ENCODE data around the gene ATXN3L.
"Not testable (repeated sequence)": the region's sequence is repeated elsewhere in the genome, so short reads cannot be mapped to it uniquely, and the experiment has no call there.

Gene ATXN3L

DNA sequence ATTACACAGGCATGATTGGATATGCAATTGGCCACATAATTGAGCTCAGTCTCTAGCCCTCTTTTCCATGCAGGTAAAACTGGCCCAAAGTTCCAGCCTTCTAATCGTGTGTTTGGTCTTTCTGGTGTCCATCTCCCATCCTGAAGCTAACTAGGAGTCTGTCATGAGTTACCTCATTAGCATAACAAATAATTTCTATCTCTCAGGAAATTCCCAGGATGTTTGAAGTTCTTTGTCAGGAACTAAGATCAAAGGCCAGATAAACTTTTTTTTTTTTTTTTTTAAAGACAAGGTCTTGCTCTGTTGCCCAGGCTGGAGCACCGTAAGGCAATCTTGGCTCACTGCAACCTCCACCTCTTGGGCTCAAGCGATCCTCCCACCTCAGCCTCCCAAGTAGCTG is 15.8 kb downstream of the ATXN3L start:
- no peak for DNase-seq

DNA sequence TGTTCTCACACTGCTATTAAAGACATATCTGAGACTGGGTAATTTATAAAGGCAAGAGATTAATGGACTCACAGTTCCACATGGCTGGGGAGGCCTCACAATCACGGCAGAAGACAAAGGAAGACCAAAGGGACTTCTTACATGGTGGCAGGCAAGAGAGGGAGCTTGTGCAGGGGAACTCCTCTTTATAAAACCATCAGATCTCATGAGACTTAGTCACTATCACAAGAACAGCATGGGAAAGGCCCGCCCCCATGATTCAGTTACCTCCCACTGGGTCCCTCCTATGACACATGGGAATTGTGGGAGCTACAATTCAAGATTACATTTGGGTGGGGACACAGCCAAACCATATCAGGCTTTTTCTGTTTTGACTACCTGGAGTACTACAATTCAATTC is 16.6 kb downstream of the ATXN3L start:
- DNase-seq, result not testable (repeated sequence)

DNA sequence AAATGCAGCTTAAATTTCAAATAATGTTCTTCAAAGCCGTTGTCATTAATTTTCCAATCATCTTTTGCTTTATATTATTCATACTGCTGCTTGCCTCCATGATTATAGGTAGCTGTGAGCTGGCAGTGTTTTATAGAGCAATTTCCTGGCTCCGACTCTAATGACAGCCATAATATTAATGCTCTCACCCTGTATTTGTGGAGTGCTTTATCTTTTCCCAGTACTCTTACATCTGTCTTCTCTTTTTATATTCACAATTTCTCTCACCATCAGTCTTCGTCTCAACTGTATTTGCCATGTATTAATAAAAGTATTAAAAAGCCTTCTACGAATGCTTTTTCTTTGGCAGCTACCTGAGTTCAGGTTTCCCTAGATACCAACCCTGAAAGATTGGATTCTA is 21.0 kb downstream of the ATXN3L start:
- no peak for DNase-seq

DNA sequence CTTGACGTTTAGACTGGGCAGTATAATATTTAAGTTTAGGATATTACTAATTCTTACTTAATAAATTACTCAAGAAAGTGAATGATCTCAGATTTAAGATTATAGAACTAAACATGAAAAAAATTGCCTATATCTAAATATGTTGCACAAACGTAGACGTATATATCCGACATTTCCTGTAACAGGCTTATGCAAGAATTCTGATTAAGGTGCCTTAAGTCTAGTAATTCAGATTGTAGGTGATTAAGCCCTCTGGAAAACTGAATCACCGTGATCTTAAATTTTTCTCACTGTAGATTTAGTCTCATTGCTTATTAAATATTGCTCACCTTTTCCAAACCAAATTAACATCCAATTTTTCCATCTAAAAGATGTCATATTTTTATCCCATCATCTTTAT is 24.0 kb downstream of the ATXN3L start:
- DNase-seq, result no peak

GRCh38 chrX:13293700-13294099 is 26.2 kb downstream of the ATXN3L start:
- no peak for DNase-seq

- no peak for DNase-seq
These were observed 28.8 kb downstream of the ATXN3L start for GRCh38 chrX:13290891-13291614.

- no peak for DNase-seq
These were observed 31.2 kb downstream of the ATXN3L start for GRCh38 chrX:13288671-13289070.

DNA sequence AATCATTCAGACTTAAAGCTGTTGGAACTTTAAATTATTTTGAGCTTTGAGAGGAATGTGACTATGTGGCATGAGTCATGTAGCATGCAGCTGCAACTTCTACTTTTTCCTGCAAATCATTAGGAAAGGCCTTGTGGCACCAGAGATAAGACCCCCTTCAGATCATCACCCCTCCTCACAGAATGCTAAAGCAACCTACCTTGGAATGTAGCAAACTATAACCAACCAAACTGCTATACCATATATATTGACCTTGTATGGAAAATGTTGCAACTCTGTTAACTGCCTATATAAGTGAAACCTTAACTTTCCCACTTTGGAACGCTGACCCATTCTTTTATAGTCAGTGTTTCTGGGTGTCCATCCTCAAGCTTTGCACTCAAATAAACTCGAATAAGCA is 32.0 kb downstream of the ATXN3L start:
- DNase-seq, result no peak

DNA sequence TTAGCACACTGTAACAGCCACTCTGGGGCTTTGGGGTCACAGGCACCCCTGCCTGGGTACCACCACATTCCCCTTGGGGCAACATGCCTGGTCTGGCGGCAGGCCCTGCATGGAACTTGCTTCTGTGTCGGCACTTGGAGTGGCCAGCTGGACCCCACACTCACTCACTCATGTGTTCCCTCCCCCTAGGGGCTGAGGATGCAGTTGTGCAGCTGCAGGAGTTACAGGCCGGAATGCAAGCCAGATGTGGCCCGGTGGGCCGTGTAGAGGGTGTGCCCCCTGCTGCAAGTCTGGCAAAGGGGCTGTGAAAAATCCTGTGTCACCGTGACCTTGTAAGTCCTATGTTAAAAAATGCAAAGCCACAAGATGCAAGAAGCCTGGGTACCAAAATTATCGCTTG is 34.2 kb downstream of the ATXN3L start:
- no peak for DNase-seq

GRCh38 chrX:13285229-13285628 is 34.6 kb downstream of the ATXN3L start:
- no peak for DNase-seq

- DNase-seq, result no peak
These were observed 35.3 kb downstream of the ATXN3L start for GRCh38 chrX:13284570-13284969.

- no peak for DNase-seq
These were observed 35.8 kb downstream of the ATXN3L start for GRCh38 chrX:13283950-13284546.

DNA sequence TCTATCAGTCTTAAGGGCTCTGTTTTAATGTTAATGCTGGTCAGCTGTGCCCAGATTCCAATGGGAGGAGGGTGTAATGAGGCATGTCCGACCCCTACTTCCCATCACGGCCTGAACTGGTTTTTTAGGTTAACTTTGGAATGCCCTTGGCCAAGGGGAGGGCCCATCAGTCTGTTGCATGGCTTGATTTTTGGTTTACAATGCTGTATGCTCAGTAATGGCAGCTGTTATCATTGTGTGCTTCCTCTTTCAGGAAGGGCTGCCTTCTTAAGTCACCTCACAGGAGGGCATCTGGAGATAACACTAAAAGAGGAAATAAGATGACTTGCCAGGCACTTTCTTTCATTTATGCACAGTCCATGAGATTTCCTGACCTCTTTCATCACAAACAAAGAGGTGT is 36.3 kb downstream of the ATXN3L start:
- no peak for DNase-seq

DNA sequence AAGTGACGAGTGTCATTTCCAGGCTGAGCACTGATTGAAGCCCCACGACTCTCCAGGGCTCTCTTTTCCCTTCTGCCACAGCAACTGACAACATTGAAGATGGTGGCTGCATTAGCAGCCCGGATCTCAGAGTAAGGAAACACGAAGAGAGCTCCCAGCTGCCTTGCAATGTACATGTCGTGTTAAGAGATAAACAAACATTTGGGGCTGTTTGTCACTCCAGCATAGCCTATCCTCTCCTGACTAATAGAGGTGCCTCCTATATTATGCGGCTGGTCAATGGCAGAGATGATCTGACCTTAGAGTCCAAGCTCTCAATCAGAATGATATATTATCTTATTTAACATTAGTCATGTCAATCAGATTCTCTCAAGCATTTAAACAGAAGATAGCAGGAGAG is 38.6 kb downstream of the ATXN3L start:
- no peak for DNase-seq

DNA sequence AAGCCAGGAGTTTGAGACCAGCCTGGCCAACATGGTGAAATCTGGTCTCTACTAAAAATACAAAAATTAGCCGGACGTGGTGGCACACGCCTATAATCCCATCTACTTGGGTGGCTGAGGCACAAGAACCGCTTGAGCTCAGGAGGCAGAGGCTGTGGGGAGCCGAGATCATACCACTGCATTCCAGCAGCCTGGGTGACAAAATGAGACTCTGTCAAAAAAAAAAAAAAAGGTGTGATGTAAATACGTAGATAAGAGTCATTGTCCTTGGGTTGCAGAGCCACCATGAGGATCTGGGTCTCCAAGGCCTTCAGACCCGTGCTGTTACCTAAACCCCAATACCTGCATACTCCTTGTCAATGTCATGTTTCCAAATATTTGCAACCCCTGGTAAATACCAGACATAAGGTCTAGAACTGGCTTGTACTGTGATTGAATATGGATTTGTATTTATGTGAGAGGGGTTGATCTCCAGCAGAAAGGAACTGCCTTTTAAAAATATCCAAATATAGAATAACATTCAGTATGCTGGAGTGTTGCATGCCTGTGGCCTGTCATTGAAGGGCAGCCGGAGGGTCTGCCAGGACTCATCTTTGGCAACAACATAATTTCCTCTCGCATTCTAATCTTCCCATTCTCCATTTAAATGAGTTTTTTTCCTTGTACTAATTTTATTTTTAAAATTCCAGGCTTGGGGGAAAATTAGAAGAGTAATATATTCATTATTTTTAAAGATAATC is 40.4 kb downstream of the ATXN3L start:
- DNase-seq, result no peak

GRCh38 chrX:13277539-13277938 is 42.3 kb downstream of the ATXN3L start:
- DNase-seq, result no peak

DNA sequence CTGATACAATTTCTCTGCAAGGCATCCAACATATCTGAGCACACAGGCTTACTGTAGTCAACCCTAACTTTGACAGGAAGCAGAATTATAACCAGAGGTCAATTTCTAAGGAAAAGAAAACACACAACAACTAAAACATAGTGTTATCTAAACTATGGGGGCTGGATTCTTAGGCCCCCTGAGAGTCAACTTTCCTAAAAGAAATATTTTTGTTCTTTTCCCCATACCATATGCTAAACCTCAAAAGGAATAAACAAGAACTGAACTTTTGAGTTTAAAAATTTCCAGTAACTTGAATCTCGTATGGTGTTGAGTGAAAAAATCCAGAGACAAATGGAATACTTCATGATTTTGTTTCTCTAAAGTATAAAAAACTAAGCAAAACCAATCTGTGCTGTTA is 42.9 kb downstream of the ATXN3L start:
- DNase-seq, result no peak

DNA sequence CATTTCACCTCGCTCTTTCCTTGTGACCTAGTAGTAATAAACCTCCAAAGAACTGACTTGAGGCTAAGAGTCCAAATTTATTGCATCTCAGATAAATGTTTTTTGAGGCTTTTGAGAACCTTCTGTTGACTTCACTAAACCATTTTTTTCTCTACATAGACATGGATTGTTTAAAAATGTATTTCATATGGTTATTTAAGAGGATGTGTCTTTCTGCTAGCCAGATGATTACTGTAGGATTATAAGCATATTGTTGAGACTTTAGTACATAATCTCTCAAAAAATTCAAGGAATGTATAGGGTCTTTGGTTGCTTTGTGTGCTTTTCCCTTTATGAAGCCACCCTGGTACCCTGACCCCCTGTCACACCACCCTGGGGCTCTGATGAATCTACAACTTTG is 44.8 kb downstream of the ATXN3L start:
- no peak for DNase-seq

GRCh38 chrX:13272426-13272825 is 47.4 kb downstream of the ATXN3L start:
- DNase-seq, result no peak

GRCh38 chrX:13271511-13271910 is 48.3 kb downstream of the ATXN3L start:
- DNase-seq, result no peak

DNA sequence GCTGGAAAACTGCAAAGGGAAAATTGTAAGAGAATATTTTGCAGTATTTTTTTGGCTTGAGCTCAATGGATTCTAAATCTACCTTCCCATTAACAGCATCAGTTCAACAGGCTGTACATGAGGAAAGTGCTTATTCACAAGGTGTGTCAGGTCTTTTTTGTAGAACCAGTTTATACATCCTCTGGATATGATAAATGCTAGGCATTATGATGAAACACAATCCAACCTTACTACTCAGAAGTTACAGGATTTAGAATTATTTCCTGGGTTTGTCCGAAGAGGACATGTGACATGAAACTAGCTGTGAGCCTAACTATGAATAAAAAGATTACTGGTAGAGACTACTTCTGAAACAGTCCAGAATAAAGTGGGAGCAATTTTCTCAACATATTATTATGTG is 49.5 kb downstream of the ATXN3L start:
- no peak for DNase-seq

DNA sequence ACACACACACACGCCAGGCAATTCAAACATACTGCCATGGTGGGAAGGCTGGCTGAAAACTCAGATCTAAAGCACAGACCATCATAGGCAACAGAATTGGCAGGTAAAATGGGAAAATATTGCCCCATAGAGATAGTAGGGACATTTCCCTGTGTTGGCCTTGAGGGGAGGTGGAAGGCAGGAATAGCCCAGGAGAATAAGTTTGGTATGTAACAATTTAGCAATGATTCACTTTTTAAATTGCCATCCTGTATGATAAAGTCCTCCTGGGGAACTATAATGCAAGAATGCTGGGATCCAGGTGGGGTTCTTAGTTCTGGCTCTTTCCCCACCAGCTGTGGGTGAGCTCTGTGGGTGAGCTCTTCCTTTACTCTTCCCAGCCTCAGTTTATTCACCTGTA is 51.0 kb downstream of the ATXN3L start:
- DNase-seq, result no peak
